ENCODE results near the gene ALDH3B1. TPM values are rescaled to one million over a fixed set of nuclear protein-coding genes. Genes with fewer than 3 reads are reported as not detected.
"Not testable (repeated sequence)": the region's sequence is repeated elsewhere in the genome, so short reads cannot be mapped to it uniquely, and the experiment has no call there.

The ALDH3B1 gene
- total RNA-seq, 1 experiment from 2014 or later = not detected

DNA sequence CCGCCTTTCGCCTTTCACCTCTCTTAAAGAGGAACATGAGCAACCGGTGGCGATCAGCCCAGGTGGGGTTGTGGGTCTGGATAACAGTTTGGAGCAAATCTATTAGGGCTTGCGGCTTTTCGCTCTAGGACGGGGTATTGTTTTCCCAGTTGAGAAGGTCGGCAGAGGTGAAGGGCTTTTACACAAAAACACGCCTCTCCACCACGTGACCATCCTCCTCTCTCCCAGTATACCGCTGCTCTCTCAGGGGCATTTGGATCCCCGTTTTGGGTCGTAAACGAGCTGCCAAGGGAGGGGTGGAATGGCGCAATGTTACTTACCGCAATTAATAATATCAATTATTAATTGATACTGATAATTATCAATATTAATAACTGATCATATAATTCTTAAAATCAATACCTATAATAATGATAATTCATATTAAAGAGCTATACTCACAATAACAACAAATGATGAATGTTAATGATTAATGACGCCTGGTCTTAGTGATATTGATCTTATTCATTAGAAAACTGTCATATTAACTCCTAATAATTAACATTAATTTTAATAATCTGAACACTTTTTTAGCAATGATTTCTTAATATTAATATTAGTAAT, 27.8 kb upstream of the ALDH3B1 start:
- not testable (repeated sequence) for H3K18ac ChIP-seq (ENCODE audit: insufficient read length, low read depth, low read length); H3K4me3 Mint-ChIP-seq; H3K23me2 ChIP-seq (ENCODE audit: insufficient read length, low read depth, low read length, poor library complexity, severe bottlenecking); H3K9me3 ChIP-seq (ENCODE audit: control insufficient read depth, low read depth, low read length); H2AFZ ChIP-seq (ENCODE audit: low read length); H3K4me1 ChIP-seq (ENCODE audit: insufficient read depth, low read length); H3K4ac ChIP-seq (ENCODE audit: low read depth, low read length); H4K20me1 ChIP-seq (ENCODE audit: control insufficient read depth, insufficient read depth, insufficient read length); H3K27ac Mint-ChIP-seq; H3K56ac ChIP-seq (ENCODE audit: insufficient read length, low read depth, low read length); H3K27ac ChIP-seq (ENCODE audit: insufficient read length, low read depth, low read length); H3K27me3 ChIP-seq (ENCODE audit: insufficient read depth, low read length); H4K91ac ChIP-seq (ENCODE audit: insufficient read length, low read depth, low read length); H2BK15ac ChIP-seq (ENCODE audit: low read depth, low read length); H3K9ac ChIP-seq (ENCODE audit: extremely low read depth, insufficient read length, low read length); H2BK12ac ChIP-seq (ENCODE audit: insufficient read length, low read depth, low read length); H3K23ac ChIP-seq (ENCODE audit: insufficient read length, low read depth, low read length); H3T11ph ChIP-seq (ENCODE audit: low read length); H3K79me1 ChIP-seq (ENCODE audit: insufficient read depth, low read depth, low read length, poor library complexity, severe bottlenecking); H2AK5ac ChIP-seq (ENCODE audit: insufficient read length, low read length); H3K9me3 Mint-ChIP-seq; H2BK120ac ChIP-seq (ENCODE audit: low read depth, low read length, poor library complexity, severe bottlenecking); H3K79me2 ChIP-seq (ENCODE audit: insufficient read depth, low read length); H4K5ac ChIP-seq (ENCODE audit: insufficient read length, low read depth, low read length); H3K36me3 Mint-ChIP-seq (ENCODE audit: insufficient read depth in 1 of 3, low read depth in 3 of 3); DNase-seq; H2BK20ac ChIP-seq (ENCODE audit: low read depth, low read length, poor library complexity, severe bottlenecking); H3K4me2 ChIP-seq (ENCODE audit: insufficient read depth, insufficient read length, low read length); H2BK5ac ChIP-seq (ENCODE audit: insufficient read length, low read length); H3K14ac ChIP-seq (ENCODE audit: insufficient read depth, low read length); H4K8ac ChIP-seq (replicated peaks; ENCODE audit: insufficient read length, low read depth, low read length)
- Mint-ChIP-seq H3K4me1 (peaks cover 21 to 25% of the 10 kb centered on the region in 2 experiments), H3K27me3 (ENCODE audit: low read depth) (peaks cover 18% of the 10 kb centered on the region)
- no CpG with 5 or more reads among the region's 17 CpGs for WGBS (ENCODE audit: extremely low coverage, insufficient read length, low lambda C conversion rate)

All from H9 (cell line).